NCI-H2107 treated with DMSO at 0.1 percent for 48 hours (cell line): ENCODE results near the gene ATP13A1.

Experiments
- DNase-seq: peaks from one replicate; lab custom pipeline; 2025; ENCODE audit not compliant: unreplicated experiment; lab: John Stamatoyannopoulos, UW

ATP13A1 gene

DNA sequence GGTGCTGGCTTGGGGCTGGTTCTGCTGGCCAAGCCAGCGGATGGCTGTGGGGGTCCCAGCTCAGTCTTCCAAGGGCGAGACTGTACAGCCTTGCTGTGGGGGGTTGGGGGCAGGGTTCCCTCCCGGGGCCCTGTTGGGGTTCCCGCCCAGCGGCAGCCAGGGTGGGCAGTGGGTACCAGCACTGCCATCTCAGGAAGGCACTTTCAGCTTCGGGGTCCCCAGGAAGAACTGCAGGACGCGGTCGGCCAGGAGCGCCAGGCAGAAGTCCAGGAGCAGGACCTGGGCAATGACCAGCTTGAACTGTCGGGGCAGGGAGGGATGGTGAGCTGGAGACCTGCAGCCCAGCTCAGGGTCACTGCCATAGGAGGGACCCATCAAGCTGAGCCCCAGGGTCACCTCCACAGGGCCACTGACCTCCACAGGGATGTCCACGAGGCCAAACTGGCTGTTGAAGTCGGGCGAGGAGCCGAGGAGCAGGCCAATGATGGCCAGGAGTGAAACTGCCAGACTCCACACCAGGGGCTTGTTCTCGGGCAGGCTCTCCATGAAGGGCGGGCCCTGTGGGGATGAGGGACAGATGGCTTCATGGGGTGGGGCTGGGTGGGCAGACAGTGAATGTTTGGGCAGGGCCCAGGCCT, 18.1 kb downstream of the ATP13A1 start:
- no peak for DNase-seq

DNA sequence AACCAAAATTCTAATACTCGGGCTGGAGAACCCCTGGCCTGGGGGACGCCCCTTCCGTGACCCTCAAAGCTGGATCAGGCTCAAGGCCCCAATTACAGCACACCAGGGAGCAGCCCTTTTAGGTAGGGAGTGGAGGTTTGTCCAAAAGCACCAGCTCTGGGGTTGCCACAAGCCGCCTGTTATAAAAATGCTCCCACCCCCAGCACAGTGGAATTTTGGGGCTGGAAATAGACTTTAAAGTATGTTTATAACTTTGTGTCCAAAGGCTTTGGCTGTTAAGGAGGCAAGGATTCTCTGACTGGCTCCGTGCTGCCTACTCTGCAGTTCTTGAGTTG, 19.5 kb downstream of the ATP13A1 start:
- no peak for DNase-seq

DNA sequence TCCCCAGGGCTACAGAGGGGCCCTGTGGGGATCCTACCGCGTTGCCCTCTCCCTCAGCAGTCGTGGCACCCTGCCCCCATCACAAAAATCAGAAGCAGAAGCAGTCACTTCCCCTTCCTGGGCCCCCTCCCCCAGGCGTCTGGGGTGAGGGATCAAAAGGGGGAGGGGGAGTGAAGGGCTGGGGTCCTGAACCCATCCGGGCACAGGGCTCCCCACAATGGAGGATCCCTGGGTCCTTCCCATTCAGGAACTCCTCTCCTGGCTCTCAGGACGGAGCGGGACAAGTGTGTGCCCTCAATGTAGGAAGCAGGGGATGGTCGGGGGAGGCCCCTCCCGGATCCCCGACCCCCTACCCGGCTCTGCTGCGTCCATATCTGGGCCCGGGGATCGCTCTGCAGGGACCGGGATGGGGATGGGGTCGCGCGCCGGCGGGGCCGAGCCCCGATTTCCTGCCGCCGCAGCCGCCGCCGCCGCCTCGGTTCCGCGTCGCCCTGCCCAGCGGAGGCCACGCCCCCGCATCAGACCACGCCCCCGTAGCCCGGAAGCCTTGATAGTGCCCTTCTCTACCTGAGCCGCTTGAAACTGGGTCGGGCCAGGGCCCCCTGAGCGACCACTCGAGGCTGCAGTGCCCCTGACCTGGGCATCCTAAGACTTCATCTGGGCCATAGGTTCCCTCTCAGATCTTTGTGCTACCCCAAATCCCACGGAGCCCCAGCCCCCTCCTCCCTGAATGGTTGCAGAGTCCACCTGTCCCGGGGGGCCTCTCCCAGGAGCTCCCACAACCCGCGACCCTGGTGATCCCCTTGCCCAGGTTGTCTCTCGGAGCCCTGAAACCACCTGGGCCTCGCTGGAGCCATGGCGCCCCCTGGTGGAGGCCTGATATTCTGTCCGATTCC, 20.1 kb downstream of the ATP13A1 start, which contains the start of gene GMIP:
GMIP (minus strand) TSS at position 500 of the 896 bp plus-strand sequence; CDS start at position 372, 128 bp downstream.
- DNase-seq, result no peak

DNA sequence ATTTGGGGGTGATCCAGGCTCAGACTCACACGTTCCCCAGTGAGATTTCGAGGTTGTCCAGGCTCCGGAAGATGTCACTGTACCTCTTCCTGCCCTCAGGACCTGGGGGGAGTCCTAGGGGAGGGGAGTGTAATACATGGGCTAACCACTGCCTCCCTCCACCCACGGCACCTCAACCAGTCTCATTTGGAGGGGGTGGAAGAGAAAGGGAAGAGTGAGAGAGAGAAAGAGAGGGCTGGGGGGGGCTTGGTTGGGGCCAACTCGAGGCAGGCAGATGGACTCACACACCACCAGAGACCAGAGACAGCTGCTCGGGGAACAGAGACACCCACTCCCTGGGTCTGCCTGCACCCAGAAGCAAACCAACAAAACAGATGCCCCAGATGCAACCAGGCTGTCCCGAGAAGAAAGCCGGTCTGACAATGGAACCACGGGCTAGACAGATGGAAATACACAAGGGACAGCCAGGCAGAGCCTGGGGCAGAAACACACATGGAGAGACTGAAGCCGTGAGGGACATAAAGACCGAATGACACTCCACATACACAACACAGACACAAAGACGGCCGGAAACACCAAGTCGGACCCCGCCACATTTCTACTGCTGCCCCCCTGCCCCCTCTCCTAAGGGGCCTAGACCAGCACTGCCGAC, 20.8 kb downstream of the ATP13A1 start:
- no peak for DNase-seq

DNA sequence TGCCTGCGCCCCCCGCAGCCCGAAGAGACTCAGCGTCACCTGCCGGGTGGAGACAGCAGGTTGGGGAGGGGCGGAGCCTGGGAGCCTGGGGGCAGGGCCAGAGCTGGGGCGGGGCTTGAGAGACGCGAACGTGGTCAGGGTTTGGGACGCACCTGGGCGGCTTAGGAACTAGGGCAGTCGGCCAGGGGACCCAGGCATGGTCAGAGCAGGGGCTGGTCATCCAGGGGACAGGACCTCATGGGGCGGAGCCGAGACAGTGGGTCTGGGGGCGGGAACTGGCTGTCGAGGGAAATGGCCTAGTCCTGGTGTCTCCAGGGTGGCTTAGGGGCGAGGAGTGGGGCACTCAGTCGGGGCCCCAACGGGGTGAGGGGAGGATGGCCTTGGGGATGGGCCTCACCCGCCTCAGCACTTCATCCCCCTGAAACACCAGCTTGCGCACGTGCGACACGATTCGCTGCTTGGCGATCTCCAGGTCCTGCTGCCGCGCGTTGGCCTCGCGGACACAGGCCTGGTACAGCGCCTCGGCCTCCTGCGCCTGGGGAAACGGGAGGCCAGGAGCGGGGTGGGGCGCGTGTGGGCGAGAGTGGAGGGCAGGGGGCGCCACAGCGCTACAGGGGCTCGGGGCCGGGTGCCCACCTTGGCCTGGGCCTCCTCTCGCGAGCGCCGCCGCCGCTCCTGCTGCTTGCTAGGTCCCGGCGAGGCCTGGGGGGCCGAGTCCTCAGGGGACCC, 25.8 kb downstream of the ATP13A1 start:
- no peak for DNase-seq

DNA sequence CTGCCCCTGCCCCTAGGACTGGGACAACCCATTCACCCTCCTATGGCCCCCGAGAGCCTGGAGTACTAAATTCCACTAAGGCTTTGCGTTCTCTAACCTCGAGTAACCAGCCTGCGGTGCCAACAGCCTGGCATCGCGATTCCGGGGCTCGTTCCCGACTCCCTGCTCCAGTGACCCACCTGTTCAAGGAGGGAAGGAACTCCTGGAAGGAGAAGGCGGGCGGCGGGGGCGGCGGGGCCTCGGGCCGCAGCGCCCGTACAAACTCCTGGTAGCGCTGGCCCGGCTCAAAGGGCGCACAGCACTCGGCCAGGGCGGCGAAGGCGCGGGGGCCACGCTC, 26.3 kb downstream of the ATP13A1 start:
- DNase-seq, result no peak

DNA sequence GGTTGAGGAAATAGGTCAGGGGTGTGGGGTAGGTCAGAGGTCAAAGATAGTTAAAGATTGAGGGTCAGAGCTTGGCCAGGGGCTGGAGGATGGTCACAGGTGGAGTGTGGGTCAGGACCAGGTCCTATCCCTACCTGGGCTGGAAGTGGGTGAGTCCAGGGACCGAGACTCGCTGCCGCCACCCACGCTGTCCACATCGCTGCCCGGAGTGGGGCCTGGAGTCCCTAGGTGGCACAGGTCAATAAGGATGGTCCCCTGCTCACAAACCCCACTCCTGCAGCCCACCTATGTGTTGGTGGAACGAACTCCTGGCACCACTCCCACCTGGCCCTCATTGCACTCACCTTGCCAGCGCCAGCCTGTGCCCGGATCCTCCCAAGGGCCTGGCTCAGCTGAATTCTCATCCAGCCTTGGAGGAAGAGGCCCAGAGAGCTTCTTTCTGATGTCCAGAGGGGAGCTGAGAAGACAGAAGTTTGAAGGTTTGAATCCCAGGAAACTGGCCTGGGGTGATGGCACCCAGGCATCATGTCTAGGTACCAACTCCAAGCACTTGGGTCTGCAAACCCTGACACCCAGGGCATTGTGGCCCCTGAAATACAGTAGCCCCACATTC, 26.8 kb downstream of the ATP13A1 start:
- DNase-seq, result no peak

DNA sequence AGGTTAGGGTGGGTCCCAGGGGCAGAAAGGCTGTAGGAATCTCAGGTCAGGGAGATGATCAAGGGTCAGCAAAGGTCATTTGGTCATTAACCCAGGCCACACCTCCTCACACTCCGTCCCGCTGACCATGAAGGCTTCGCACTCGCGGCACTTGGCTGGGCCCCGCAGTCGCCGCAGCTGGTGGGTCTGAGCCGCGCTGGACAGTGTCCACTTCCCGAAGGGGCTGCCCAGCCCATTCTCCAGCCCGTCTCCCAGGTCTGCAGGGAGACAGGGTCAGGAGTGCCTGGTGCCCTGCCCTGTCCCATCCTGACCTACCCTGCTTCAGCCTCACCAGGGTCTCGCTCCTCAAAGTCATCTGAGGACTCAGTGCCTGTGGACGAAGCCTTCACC, 28.2 kb downstream of the ATP13A1 start:
- DNase-seq, result no peak

DNA sequence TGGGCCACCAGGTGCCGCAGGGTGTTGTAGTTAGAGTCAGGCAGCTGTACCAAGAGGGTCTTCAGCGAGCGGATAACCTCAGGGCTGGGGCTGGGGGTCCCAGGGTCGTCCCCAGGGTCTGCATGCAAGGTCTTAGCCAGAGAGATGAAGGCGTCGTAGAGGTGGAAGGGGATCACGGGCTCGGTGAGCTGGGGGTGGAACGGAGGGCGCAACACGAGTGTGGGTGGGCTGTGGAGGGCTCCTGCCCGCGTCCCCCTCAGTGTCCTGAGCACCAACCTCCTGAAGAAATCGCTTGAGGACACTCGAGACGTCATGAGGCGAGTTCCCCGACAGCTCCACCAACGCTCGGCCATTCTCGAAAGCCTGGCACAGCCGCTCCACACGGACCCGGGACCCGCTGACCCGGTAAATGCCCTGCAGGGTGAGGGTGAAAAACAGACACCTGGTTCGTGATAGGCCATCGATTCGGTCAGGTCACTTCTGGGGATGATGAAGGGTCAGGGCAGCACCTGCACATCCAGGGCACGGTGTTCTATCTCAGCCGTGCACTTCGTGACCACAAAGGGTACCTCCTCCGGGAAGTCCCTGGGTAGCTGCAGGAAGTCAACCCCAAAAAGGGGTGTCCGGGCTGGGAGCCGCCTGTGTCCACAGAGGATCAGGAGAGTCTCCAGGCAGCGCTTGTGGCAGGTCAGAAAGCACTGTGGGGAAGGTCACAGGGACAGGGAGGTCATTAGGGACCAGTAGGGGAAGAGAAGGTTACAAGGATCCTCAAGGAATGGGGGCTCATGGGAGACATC, 28.8 kb downstream of the ATP13A1 start:
- no peak for DNase-seq

DNA sequence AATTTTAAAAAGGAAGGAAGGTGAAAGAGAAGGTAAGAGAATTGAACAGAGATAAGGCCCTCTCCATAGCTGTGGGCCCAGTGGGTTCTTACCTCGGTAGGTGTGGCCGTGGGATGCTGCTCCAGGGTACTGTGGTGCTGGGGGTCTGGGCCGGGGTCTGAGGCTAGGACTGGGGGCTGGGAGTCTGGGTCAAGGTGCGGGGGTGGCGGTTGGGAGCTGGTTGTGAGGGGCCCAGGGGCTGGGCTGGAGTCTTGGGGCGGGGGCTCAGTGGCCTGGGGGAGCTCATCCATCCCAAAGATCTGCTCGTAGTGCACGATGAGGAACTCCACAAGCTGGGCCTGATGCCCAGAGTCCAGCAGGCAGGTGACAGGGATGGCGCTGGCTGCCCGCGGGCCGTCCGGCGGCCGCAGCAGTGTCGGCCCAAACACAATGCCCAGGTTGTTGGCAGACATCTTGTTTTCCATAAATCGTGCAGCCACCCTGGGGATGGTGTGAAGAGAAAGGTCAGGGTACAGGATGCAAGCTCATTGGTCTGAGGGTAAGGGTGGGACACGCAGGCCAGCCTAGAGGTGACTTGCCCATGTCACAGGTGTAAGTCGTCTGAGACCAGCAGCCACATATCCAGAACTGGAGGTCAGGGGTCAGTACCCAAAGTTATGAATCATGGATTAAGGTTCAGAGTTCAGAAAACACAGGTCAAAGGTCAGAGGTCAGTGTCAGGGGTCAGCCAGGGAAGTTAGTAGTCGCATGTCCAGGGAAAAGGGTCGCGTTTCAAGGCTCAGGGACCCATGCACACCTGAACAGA, 29.6 kb downstream of the ATP13A1 start:
- no peak for DNase-seq

DNA sequence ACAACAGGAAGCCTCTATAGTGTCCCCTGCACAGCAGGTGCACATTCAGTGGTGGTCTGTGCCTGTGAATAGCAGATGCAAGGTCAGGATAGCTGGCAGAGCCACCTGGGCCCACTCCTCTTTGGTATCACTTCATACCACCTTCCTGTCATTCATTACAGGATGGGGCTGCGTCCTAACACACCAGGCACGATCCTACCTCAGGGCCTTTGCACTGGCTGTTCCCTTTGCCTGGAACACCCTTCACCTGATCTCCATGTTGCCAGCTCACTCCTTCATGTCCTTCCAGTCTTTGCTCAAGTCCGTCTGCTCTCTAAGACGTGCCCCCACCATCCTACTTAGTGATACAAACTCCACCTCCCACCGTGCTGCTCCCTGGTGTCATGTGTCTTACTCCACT, 30.8 kb downstream of the ATP13A1 start:
- DNase-seq, result no peak

DNA sequence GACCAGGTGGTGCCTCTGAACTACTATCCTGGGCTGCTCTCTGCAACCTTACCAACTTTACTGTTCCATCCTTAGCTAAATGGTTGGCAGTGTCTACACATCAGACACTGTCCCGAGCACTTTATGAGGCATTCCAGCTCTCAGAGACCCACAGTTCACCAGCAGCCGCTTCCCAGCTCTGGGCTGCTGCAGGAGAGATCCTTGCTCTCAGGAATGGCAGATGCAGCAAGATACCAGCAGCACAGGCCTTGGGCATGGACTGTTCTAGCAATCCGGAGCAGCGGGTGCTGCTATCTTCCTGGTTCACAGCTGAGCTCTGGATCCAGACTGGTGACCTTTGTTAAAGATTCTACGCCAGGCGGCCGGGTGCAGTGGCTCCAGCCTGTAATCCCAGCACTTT, 32.1 kb downstream of the ATP13A1 start:
- DNase-seq, result no peak

DNA sequence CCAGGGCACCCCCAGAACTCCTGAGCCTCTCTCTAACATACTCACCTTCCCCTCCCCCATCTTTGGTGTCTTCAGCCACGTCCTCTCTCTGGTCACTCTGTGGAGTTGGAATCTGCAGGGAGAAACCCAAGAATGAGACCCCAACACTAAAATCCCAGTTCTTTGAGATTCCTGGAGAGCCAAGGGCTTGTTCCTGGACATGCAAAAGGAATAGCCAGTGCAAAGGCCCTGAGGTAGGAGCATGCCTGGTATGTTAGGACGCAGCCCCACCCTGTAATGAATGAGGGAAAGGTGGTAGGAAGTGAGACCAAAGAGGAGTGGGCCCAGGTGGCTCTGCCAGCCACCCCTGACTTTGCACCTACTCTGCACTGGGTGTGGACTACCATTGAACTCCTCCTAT, 33.0 kb downstream of the ATP13A1 start:
- DNase-seq, result no peak

DNA sequence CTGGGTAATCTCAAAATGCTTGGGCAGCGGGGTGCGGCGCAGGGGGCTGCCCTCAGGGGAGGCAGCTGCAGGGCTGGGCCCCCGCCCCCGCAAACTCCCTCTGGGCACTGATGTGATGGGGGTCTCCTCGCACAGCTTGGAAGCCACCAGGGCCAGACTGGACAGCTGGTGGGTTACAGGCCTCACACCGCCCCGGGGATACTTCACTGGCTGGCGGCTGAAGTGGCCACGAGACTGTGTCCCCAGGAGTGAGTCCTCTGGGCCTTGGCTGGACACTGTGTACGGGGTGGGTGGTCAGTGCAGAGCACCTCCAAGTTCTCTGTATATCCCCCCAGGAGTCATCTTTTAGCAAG, 33.4 kb downstream of the ATP13A1 start:
- DNase-seq, result no peak

DNA sequence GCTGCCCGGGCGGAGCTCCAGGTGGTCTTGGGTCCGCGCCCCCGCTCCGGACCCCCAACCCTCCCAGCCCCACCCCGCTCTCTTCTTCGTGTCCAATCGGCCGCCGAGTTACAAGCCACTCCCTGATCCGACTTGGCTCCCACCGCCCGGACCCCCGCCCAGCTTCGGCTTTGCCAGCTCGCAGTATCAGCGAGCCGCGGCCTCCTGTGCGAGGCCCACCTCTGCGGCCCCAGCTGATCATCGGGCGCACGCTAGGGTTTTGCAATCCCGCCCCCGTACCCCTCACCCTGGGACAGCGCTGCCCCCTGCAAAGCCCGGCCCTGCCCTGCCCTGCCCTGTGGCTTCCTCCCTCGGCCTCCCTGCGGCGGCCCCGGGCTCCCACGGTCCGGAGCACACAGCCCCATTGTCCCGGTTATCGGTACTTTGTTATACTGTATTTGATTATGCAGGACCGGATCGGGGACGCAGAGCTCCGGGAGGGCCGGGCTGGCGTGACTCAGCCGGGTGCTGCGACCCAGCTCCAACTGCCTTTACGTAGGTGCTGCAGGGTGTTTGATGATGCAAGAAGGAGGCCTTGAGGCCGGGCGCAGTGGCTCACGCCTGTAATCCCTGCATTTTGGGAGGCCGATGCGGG, 34.9 kb downstream of the ATP13A1 start:
- DNase-seq, result no peak

DNA sequence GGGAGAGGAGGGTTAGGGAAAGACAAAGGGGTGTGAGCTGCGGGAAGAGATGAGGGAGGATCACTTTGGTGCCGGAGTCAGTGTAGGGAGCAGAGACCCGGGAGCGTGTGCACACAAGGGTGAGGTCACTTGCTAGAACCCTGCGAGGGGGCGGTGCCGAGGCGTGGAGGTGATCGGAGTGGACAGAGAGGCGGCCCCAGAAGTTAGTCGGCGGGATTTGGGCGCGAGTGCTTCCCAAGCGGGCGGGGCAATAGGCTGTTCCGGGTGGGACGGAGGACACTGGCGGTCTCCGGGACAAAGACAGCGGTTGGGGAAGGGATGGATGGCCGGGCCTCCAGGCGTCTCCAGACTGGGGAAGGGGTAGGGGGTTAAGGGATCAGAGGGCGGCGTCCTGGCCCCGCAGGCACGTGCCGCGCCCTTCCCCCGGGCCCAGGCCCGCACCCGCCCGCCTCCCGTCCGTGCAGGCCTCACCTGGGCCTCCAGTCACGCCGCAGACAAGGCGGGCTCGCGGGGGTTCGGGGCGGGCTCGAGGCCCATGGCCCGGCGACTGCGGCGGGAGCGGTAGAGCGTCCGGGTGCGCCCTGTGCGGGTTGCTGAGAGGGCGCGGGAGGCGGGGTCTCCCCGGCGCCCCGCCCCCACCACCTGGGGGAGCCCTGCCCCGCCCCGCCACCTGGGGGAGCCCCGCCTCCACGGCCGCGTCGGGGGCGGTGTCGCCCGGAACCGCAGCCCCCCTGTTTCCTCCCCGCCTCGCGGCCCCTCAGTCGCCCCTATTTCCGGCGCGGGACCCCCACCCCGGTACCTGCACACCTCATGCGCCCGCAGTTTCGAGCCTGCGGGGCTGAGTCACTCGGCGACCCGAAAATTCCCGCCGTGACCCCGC, 35.6 kb downstream of the ATP13A1 start, which contains the start of gene LPAR2:
LPAR2 (minus strand) TSS at position 600 of the 880 bp plus-strand sequence. CDS start 945 bp downstream, outside the sequence.
- DNase-seq, result no peak

DNA sequence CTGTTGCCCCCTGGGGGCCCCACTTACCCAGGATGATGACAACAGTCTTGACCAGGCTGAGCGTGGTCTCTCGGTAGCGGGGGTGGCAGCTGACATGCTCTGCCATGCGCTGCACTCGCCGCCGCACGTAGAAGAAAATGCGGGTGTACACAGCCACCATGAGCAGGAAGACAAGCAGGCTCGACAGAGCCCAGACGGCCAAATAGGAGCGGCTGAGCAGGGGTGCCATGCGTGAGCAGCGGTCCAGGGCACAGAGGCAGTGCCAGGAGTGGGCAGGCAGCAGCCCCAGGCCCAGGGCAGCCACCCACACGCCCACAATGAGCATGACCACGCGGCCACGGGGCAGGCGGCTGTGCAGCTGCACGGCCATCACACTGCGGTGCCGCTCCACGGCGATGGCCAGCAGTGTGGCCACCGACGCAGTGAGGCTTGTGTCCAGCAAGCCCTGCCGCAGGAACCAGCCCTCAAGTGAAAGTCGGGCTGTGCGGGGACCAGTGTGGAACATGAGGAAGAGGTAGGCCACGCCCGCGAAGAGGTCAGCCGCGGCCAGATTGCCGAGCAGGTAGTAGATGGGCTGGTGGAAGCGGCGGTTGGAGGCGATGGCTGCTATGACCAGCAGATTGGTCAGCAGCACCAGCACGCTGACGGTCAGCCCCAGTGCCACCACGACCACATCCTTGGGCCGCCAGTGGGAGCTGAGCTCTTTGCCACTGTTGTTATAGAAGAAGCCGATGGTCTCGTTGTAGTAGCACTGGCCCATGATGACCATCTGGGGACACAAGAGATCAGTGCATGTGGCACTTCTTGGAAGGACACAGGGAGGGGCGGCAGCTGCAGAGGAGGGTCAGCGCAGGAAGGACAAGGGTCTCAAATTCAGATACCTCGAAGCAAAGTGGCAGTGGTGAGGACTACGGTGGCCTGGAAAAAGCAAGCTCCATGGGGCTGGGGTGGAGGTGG, 36.7 kb downstream of the ATP13A1 start:
- no peak for DNase-seq
